ENCODE measurements around the gene TIMM17B. TPM values are rescaled to one million over a fixed set of nuclear protein-coding genes. Genes with fewer than 3 reads are reported as not detected.

TIMM17B gene
- polyA plus RNA-seq, 2 of the 4 experiments (the other 2 are of a cell fraction): 68.9 to 76.9 TPM

DNA sequence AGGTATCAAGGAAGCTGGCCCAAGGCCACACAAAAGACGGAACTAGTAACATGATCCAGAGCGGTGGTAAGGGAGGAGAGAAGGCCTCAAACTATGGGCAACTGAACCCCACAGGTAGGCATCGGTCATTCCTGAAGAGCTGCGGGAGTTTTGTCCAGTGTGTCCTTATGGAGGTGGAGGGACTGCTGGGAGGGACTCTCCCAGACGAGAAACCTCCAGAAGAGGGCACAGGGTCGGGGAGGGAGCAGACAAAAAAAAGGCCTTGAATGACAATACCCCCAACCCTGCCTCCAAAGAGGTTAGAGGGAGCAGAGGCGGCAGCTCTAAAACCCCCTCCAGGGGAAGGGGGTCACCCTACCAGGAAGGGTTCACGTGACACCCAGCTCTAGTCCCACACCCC, 6.6 kb upstream of the TIMM17B start:
- ATAC-seq (peak; percentile 5 to 20; a peak in 2 of 6 replicates), FAIRE-seq (no peak), DNase-seq (ENCODE audit: low read depth in 1 of 2, low spot score in 1 of 2) (no peak)
- WGBS (ENCODE audit: missing lambda C conversion rate): 89% methylated on average over 8 of the region's 8 CpGs
- Histone ChIP-seq H3K4me2 (no peak overlapping the region), H3K9me3 (no peaks in the 10 kb centered on the region), H3K27ac (no peak overlapping the region), H3K4me3 (no peak overlapping the region), H3K4me1 (peaks cover 5% of the 10 kb centered on the region)
- CTCF ChIA-PET: interaction anchor here (0.6 to 2.0 kb wide), 3 partner anchors 12 to 256 kb away, joined by 3 to 10 read pairs (median 4); no protein-coding TSS in a partner anchor
- POLR2A ChIA-PET: interaction anchor here (1.6 kb wide), 1 partner anchor 13 kb away, joined by 7 read pairs; no protein-coding TSS in a partner anchor
- TF ChIP-seq CHD2 (IDR thresholded peaks at IDR 0.05; ENCODE audit: low read length, partially characterized antibody) (no peak), HDAC2 (IDR thresholded peaks at IDR 0.05) (no peak), HOXA7 (CRISPR knock-in tag; IDR thresholded peaks at IDR 0.05) (no peak), EHF (CRISPR knock-in tag; IDR thresholded peaks at IDR 0.05) (no peak), POLR2A (IDR thresholded peaks at IDR 0.05; ENCODE audit: low read length) (no peak), JUN (IDR thresholded peaks at IDR 0.05) (no peak), EHMT2 (IDR thresholded peaks at IDR 0.05; ENCODE audit: low read depth) (no peak), CHD4 (IDR thresholded peaks at IDR 0.05; ENCODE audit: borderline replicate concordance) (no peak), CEBPB (IDR thresholded peaks at IDR 0.05) (no peak), ZNF302 (CRISPR knock-in tag; IDR thresholded peaks at IDR 0.05) (no peak), PHF8 (IDR thresholded peaks at IDR 0.05; ENCODE audit: borderline replicate concordance, low read depth) (no peak), HOXB5 (CRISPR knock-in tag; IDR thresholded peaks at IDR 0.05) (no peak), TP53 (CRISPR knock-in tag; IDR thresholded peaks at IDR 0.05) (no peak)

DNA sequence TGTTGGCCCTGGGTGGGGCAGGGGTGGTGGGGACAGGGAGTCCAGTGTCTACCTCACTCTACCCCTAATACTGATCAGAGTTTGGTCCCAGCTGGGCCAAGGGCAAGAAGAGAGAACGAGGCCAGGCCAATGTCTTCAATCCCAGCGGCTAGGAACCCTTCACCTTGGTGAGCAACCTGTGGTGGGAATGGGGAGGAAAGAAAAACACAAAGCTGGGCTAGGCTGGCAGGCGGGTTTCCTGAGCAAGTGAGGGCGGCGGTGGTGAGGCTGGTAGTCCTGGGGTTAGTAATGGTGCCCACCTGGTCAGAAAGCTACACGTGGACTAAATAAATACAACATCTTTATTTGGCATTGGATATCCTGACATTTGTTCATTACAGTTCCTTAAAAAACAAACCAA, 5.7 kb upstream of the TIMM17B start:
- Histone ChIP-seq H3K4me3 (no peak overlapping the region), H3K9me3 (no peaks in the 10 kb centered on the region), H3K4me2 (no peak overlapping the region), H3K4me1 (peaks cover 11% of the 10 kb centered on the region), H3K27ac (no peak overlapping the region)
- FAIRE-seq (peak; percentile 18), ATAC-seq (no peak), DNase-seq (ENCODE audit: low read depth in 1 of 2, low spot score in 1 of 2) (no peak)
- 91% methylated on average over 6 of the region's 6 CpGs for WGBS (ENCODE audit: missing lambda C conversion rate)
- ChIA-PET POLR2A (interaction anchor here (1.6 to 1.7 kb wide), 2 partner anchors 8 to 12 kb away, joined by 5 to 7 read pairs; partner anchors contain the start of gene SLC35A2), CTCF (interaction anchor here (1.2 to 2.0 kb wide), 3 partner anchors 8 to 255 kb away, joined by 3 to 10 read pairs (median 4); partner anchors contain the start of gene SLC35A2)
- no peak for TF ChIP-seq MAZ (IDR thresholded peaks at IDR 0.05; ENCODE audit: borderline replicate concordance, low read depth, low read length)

DNA sequence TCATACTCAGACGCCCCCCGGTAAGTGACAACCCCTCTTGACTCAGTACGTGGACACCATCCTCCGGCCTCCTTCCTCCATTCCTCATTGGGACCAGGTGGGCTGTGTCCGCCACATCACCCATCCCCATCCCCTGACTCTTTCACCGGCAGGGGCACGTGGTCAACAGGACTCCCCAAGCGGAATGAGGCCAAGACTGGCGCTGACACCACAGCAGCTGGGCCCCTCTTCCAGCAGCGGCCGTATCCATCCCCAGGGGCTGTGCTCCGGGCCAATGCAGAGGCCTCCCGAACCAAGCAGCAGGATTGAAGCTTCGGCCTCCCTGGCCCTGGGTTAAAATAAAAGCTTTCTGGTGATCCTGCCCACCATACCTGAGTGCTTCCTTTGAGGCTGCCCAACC, 5.2 kb upstream of the TIMM17B start:
- CTCF ChIA-PET: interaction anchor here (1.2 to 2.0 kb wide), 4 partner anchors 9 to 254 kb away, joined by 3 to 10 read pairs (median 4); partner anchors contain the start of gene SLC35A2
- DNase-seq (ENCODE audit: low read depth in 1 of 2, low spot score in 1 of 2): no peak
- FAIRE-seq: no peak
- peaks cover 11% of the 10 kb centered on the region for H3K4me1 ChIP-seq
- WGBS (ENCODE audit: missing lambda C conversion rate): 96% methylated on average over 9 of the region's 14 CpGs
- H3K27ac ChIP-seq: no peak overlapping the region
- no peak overlapping the region for H3K4me3 ChIP-seq
- no peaks in the 10 kb centered on the region for H3K9me3 ChIP-seq
- TF ChIP-seq HEYL (CRISPR knock-in tag; IDR thresholded peaks at IDR 0.05): no peak
- no peak for TF ChIP-seq POLR2A (IDR thresholded peaks at IDR 0.05; ENCODE audit: low read length)
- TF ChIP-seq, protein P1, sequence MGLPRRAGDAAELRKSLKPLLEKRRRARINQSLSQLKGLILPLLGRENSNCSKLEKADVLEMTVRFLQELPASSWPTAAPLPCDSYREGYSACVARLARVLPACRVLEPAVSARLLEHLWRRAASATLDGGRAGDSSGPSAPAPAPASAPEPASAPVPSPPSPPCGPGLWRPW (IDR thresholded peaks at IDR 0.05): no peak
- no peak for TF ChIP-seq EP300 (IDR thresholded peaks at IDR 0.05)
- no peak for TF ChIP-seq FOSL2 (IDR thresholded peaks at IDR 0.05)
- TF ChIP-seq FOSL2 (CRISPR knock-in tag; IDR thresholded peaks at IDR 0.05): no peak
- TF ChIP-seq ESRRA (IDR thresholded peaks at IDR 0.05; ENCODE audit: borderline replicate concordance, low read length): no peak
- TF ChIP-seq CHD4 (IDR thresholded peaks at IDR 0.05; ENCODE audit: borderline replicate concordance): no peak
- TF ChIP-seq TP53 (CRISPR knock-in tag; IDR thresholded peaks at IDR 0.05): no peak
- no peak for TF ChIP-seq MAFK (IDR thresholded peaks at IDR 0.05; ENCODE audit: partially characterized antibody)
- TF ChIP-seq, protein P2, sequence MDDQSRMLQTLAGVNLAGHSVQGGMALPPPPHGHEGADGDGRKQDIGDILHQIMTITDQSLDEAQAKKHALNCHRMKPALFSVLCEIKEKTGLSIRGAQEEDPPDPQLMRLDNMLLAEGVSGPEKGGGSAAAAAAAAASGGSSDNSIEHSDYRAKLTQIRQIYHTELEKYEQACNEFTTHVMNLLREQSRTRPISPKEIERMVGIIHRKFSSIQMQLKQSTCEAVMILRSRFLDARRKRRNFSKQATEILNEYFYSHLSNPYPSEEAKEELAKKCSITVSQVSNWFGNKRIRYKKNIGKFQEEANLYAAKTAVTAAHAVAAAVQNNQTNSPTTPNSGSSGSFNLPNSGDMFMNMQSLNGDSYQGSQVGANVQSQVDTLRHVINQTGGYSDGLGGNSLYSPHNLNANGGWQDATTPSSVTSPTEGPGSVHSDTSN (IDR thresholded peaks at IDR 0.05): no peak
- TF ChIP-seq HOXA7 (CRISPR knock-in tag; IDR thresholded peaks at IDR 0.05): no peak
- TF ChIP-seq FOSB (CRISPR knock-in tag; IDR thresholded peaks at IDR 0.05): no peak
- TF ChIP-seq SREBF2 (IDR thresholded peaks at IDR 0.05): no peak
- TF ChIP-seq EHF (CRISPR knock-in tag; IDR thresholded peaks at IDR 0.05): no peak
- TF ChIP-seq, protein P3, sequence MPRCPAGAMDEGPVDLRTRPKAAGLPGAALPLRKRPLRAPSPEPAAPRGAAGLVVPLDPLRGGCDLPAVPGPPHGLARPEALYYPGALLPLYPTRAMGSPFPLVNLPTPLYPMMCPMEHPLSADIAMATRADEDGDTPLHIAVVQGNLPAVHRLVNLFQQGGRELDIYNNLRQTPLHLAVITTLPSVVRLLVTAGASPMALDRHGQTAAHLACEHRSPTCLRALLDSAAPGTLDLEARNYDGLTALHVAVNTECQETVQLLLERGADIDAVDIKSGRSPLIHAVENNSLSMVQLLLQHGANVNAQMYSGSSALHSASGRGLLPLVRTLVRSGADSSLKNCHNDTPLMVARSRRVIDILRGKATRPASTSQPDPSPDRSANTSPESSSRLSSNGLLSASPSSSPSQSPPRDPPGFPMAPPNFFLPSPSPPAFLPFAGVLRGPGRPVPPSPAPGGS (IDR thresholded peaks at IDR 0.05): no peak
- no peak for TF ChIP-seq MAZ (IDR thresholded peaks at IDR 0.05; ENCODE audit: borderline replicate concordance, low read depth, low read length)
- no peak for TF ChIP-seq RNF2 (IDR thresholded peaks at IDR 0.05; ENCODE audit: borderline replicate concordance, low read depth)
- no peak for TF ChIP-seq PHF8 (IDR thresholded peaks at IDR 0.05; ENCODE audit: borderline replicate concordance, low read depth)
- ATAC-seq: no peak
- no peak overlapping the region for H3K4me2 ChIP-seq
- POLR2A ChIA-PET: interaction anchor here (1.6 to 1.7 kb wide), 2 partner anchors 9 to 11 kb away, joined by 5 to 7 read pairs; partner anchors contain the start of gene SLC35A2

Data from A549 (cell line).